ENCODE results near the gene CDC7.
"Not testable (repeated sequence)": the region's sequence is repeated elsewhere in the genome, so short reads cannot be mapped to it uniquely, and the experiment has no call there.

Gene CDC7

GRCh38 chr1:91511386-91511785 lies 10.7 kb downstream of the CDC7 start:
- Histone ChIP-seq H3K9ac (ENCODE audit: low read depth, low read length) (no peak overlapping the region), H3K36me3 (ENCODE audit: insufficient read depth, low read length) (peaks cover 92% of the 10 kb centered on the region), H3K27ac (ENCODE audit: low read depth, low read length) (no peak overlapping the region), H3K4me3 (ENCODE audit: low read length) (no peak overlapping the region), H3K4me1 (ENCODE audit: insufficient read depth, low read length) (no peaks in the 10 kb centered on the region), H3K9me3 (ENCODE audit: insufficient read depth, low read depth, low read length) (no peaks in the 10 kb centered on the region), H3K27me3 (ENCODE audit: insufficient read depth, low read length) (no peaks in the 10 kb centered on the region)
- WGBS = 89% methylated on average over 3 of the region's 3 CpGs

GRCh38 chr1:91513160-91513559 lies 12.5 kb downstream of the CDC7 start:
- Histone ChIP-seq H3K4me3 (ENCODE audit: low read length) (no peak overlapping the region), H3K4me1 (ENCODE audit: insufficient read depth, low read length) (no peaks in the 10 kb centered on the region), H3K36me3 (ENCODE audit: insufficient read depth, low read length) (peaks cover 96% of the 10 kb centered on the region), H3K27me3 (ENCODE audit: insufficient read depth, low read length) (no peaks in the 10 kb centered on the region), H3K9me3 (ENCODE audit: insufficient read depth, low read depth, low read length) (no peaks in the 10 kb centered on the region), H3K27ac (ENCODE audit: low read depth, low read length) (no peak overlapping the region), H3K9ac (ENCODE audit: low read depth, low read length) (no peak overlapping the region)
- 100% methylated on average over 1 of the region's 2 CpGs for WGBS

GRCh38 chr1:91513706-91514105 lies 13.1 kb downstream of the CDC7 start:
- WGBS = no CpG with 5 or more reads among the region's 1 CpG

GRCh38 chr1:91515994-91516393 lies 15.3 kb downstream of the CDC7 start:
- Histone ChIP-seq H3K27me3 (ENCODE audit: insufficient read depth, low read length) (no peaks in the 10 kb centered on the region), H3K36me3 (ENCODE audit: insufficient read depth, low read length) (peaks cover 90% of the 10 kb centered on the region), H3K9ac (ENCODE audit: low read depth, low read length) (no peak overlapping the region), H3K4me3 (ENCODE audit: low read length) (no peak overlapping the region), H3K9me3 (ENCODE audit: insufficient read depth, low read depth, low read length) (no peaks in the 10 kb centered on the region), H3K4me1 (ENCODE audit: insufficient read depth, low read length) (no peaks in the 10 kb centered on the region), H3K27ac (ENCODE audit: low read depth, low read length) (no peak overlapping the region)
- WGBS = 100% methylated on average over 2 of the region's 3 CpGs

More at GRCh38 chr1:91513706-91514105, 13.1 kb downstream of the CDC7 start:
- Histone ChIP-seq H3K4me3 (ENCODE audit: low read length) (no peak overlapping the region), H3K36me3 (ENCODE audit: insufficient read depth, low read length) (peaks cover 95% of the 10 kb centered on the region), H3K27ac (ENCODE audit: low read depth, low read length) (no peak overlapping the region), H3K9me3 (ENCODE audit: insufficient read depth, low read depth, low read length) (no peaks in the 10 kb centered on the region), H3K27me3 (ENCODE audit: insufficient read depth, low read length) (no peaks in the 10 kb centered on the region), H3K9ac (ENCODE audit: low read depth, low read length) (no peak overlapping the region), H3K4me1 (ENCODE audit: insufficient read depth, low read length) (no peaks in the 10 kb centered on the region)

GRCh38 chr1:91516605-91517004 lies 16.0 kb downstream of the CDC7 start:
- H3K27ac ChIP-seq (ENCODE audit: low read depth, low read length) = not testable (repeated sequence)
- WGBS = 88% methylated on average over 7 of the region's 7 CpGs
- H3K36me3 ChIP-seq (ENCODE audit: insufficient read depth, low read length) = peaks cover 89% of the 10 kb centered on the region

GRCh38 chr1:91519167-91519566 lies 18.5 kb downstream of the CDC7 start:
- H3K36me3 ChIP-seq (ENCODE audit: insufficient read depth, low read length) = peaks cover 78% of the 10 kb centered on the region
- H3K27ac ChIP-seq (ENCODE audit: low read depth, low read length); H3K27me3 ChIP-seq (ENCODE audit: insufficient read depth, low read length); H3K4me3 ChIP-seq (ENCODE audit: low read length); H3K4me1 ChIP-seq (ENCODE audit: insufficient read depth, low read length); H3K9ac ChIP-seq (ENCODE audit: low read depth, low read length); H3K9me3 ChIP-seq (ENCODE audit: insufficient read depth, low read depth, low read length): not testable (repeated sequence)
- 100% methylated on average over 1 of the region's 2 CpGs for WGBS

More at GRCh38 chr1:91516605-91517004, 16.0 kb downstream of the CDC7 start:
- not testable (repeated sequence) for H3K4me3 ChIP-seq (ENCODE audit: low read length); H3K4me1 ChIP-seq (ENCODE audit: insufficient read depth, low read length); H3K9ac ChIP-seq (ENCODE audit: low read depth, low read length); H3K27me3 ChIP-seq (ENCODE audit: insufficient read depth, low read length); H3K9me3 ChIP-seq (ENCODE audit: insufficient read depth, low read depth, low read length)

- Histone ChIP-seq H3K27ac (ENCODE audit: low read depth, low read length) (no peak overlapping the region), H3K27me3 (ENCODE audit: insufficient read depth, low read length) (no peaks in the 10 kb centered on the region), H3K4me3 (ENCODE audit: low read length) (no peak overlapping the region), H3K9me3 (ENCODE audit: insufficient read depth, low read depth, low read length) (no peaks in the 10 kb centered on the region), H3K4me1 (ENCODE audit: insufficient read depth, low read length) (no peaks in the 10 kb centered on the region), H3K9ac (ENCODE audit: low read depth, low read length) (no peak overlapping the region), H3K36me3 (ENCODE audit: insufficient read depth, low read length) (peaks cover 69% of the 10 kb centered on the region)
- 100% methylated on average over 1 of the region's 2 CpGs for WGBS
Observed at GRCh38 chr1:91520942-91521507, 20.4 kb downstream of the CDC7 start.

GRCh38 chr1:91523482-91523881 lies 22.8 kb downstream of the CDC7 start:
- Histone ChIP-seq H3K4me1 (ENCODE audit: insufficient read depth, low read length) (no peaks in the 10 kb centered on the region), H3K27ac (ENCODE audit: low read depth, low read length) (no peak overlapping the region), H3K9me3 (ENCODE audit: insufficient read depth, low read depth, low read length) (no peaks in the 10 kb centered on the region), H3K9ac (ENCODE audit: low read depth, low read length) (no peak overlapping the region), H3K4me3 (ENCODE audit: low read length) (no peak overlapping the region), H3K36me3 (ENCODE audit: insufficient read depth, low read length) (peaks cover 48% of the 10 kb centered on the region), H3K27me3 (ENCODE audit: insufficient read depth, low read length) (no peaks in the 10 kb centered on the region)
- 85% methylated on average over 1 of the region's 1 CpG for WGBS

GRCh38 chr1:91526496-91526895 lies 25.8 kb downstream of the CDC7 start:
- Histone ChIP-seq H3K4me3 (ENCODE audit: low read length) (no peak overlapping the region), H3K4me1 (ENCODE audit: insufficient read depth, low read length) (no peaks in the 10 kb centered on the region), H3K27ac (ENCODE audit: low read depth, low read length) (no peak overlapping the region), H3K27me3 (ENCODE audit: insufficient read depth, low read length) (no peaks in the 10 kb centered on the region), H3K9me3 (ENCODE audit: insufficient read depth, low read depth, low read length) (no peaks in the 10 kb centered on the region), H3K9ac (ENCODE audit: low read depth, low read length) (no peak overlapping the region), H3K36me3 (ENCODE audit: insufficient read depth, low read length) (peaks cover 25% of the 10 kb centered on the region)
- WGBS = 96% methylated on average over 5 of the region's 5 CpGs

- no peaks in the 10 kb centered on the region for H3K27me3 ChIP-seq (ENCODE audit: insufficient read depth, low read length)
- H3K4me1 ChIP-seq (ENCODE audit: insufficient read depth, low read length) = no peaks in the 10 kb centered on the region
- H3K4me3 ChIP-seq (ENCODE audit: low read length) = no peak overlapping the region
- H3K27ac ChIP-seq (ENCODE audit: low read depth, low read length) = no peak overlapping the region
- 96% methylated on average over 4 of the region's 4 CpGs for WGBS
- H3K9me3 ChIP-seq (ENCODE audit: insufficient read depth, low read depth, low read length) = no peaks in the 10 kb centered on the region
- no peak overlapping the region for H3K9ac ChIP-seq (ENCODE audit: low read depth, low read length)
- peaks cover 20% of the 10 kb centered on the region for H3K36me3 ChIP-seq (ENCODE audit: insufficient read depth, low read length)
Observed at GRCh38 chr1:91527266-91527765, 26.7 kb downstream of the CDC7 start.

GRCh38 chr1:91527781-91528180 lies 27.1 kb downstream of the CDC7 start:
- Histone ChIP-seq H3K4me1 (ENCODE audit: insufficient read depth, low read length) (no peaks in the 10 kb centered on the region), H3K27ac (ENCODE audit: low read depth, low read length) (no peak overlapping the region), H3K4me3 (ENCODE audit: low read length) (no peak overlapping the region), H3K36me3 (ENCODE audit: insufficient read depth, low read length) (peaks cover 18% of the 10 kb centered on the region), H3K9me3 (ENCODE audit: insufficient read depth, low read depth, low read length) (no peaks in the 10 kb centered on the region), H3K9ac (ENCODE audit: low read depth, low read length) (no peak overlapping the region), H3K27me3 (ENCODE audit: insufficient read depth, low read length) (no peaks in the 10 kb centered on the region)
- 100% methylated on average over 2 of the region's 2 CpGs for WGBS

- WGBS = 90% methylated on average over 3 of the region's 3 CpGs
- H3K9me3 ChIP-seq (ENCODE audit: insufficient read depth, low read depth, low read length) = no peaks in the 10 kb centered on the region
- H3K4me1 ChIP-seq (ENCODE audit: insufficient read depth, low read length) = no peaks in the 10 kb centered on the region
- H3K36me3 ChIP-seq (ENCODE audit: insufficient read depth, low read length) = peaks cover 3% of the 10 kb centered on the region; the same call in 1 of the 2 replicates
- no peak overlapping the region for H3K4me3 ChIP-seq (ENCODE audit: low read length)
- no peak overlapping the region for H3K9ac ChIP-seq (ENCODE audit: low read depth, low read length)
- no peaks in the 10 kb centered on the region for H3K27me3 ChIP-seq (ENCODE audit: insufficient read depth, low read length)
- H3K27ac ChIP-seq (ENCODE audit: low read depth, low read length) = no peak overlapping the region
Observed at GRCh38 chr1:91529856-91530255, 29.2 kb downstream of the CDC7 start.
